ENCODE data around the gene TXNRD1. TPM values are rescaled to one million over a fixed set of nuclear protein-coding genes. Genes with fewer than 3 reads are reported as not detected.
"Not testable (repeated sequence)": the region's sequence is repeated elsewhere in the genome, so short reads cannot be mapped to it uniquely, and the experiment has no call there.

The TXNRD1 gene
- 10 to 100 TPM; 51.0 to 77.5 (median 58.8) TPM for polyA plus RNA-seq (ENCODE audit: insufficient read depth in 1 of 5, insufficient read length in 5 of 5, low replicate concordance in 1 of 5)
- long read RNA-seq, donor 1, transcript TXNRD1-205 (15 exons, 3,930 nt) = major isoform, 12 of 23 reads
- long read RNA-seq, donor 1, partial matches to known transcripts = 11 of 23 reads
- long read RNA-seq, donor 1, other reads (novel, unspliced or antisense) = 0 of 23 reads
- long read RNA-seq, donor 2, transcript TXNRD1-205 (15 exons, 3,930 nt) = major isoform, 8 of 8 reads
- long read RNA-seq, donor 2, partial matches to known transcripts = 0 of 8 reads
- long read RNA-seq, donor 2, other reads (novel, unspliced or antisense) = 0 of 8 reads
- long read RNA-seq, donor 3, partial matches to known transcripts = 0 of 4 reads
- long read RNA-seq, donor 3, other reads (novel, unspliced or antisense) = 0 of 4 reads
- long read RNA-seq, donor 4, partial matches to known transcripts = 0 of 3 reads
- long read RNA-seq, donor 4, other reads (novel, unspliced or antisense) = 0 of 3 reads
- long read RNA-seq, donor 5, transcript TXNRD1-205 (15 exons, 3,930 nt) = major isoform, 7 of 9 reads
- long read RNA-seq, donor 5, partial matches to known transcripts = 0 of 9 reads
- long read RNA-seq, donor 5, other reads (novel, unspliced or antisense) = 0 of 9 reads
- long read RNA-seq, donor 6, transcript TXNRD1-205 (15 exons, 3,930 nt) = major isoform, 7 of 32 reads
- long read RNA-seq, donor 6, partial matches to known transcripts = 22 of 32 reads
- long read RNA-seq, donor 6, other reads (novel, unspliced or antisense) = 0 of 32 reads
- long read RNA-seq, donor 7, partial matches to known transcripts = 0 of 3 reads
- long read RNA-seq, donor 7, other reads (novel, unspliced or antisense) = 0 of 3 reads
- long read RNA-seq, donor 8, transcript TXNRD1-205 (15 exons, 3,930 nt) = major isoform, 5 of 6 reads
- long read RNA-seq, donor 8, partial matches to known transcripts = 0 of 6 reads
- long read RNA-seq, donor 8, other reads (novel, unspliced or antisense) = 0 of 6 reads

DNA sequence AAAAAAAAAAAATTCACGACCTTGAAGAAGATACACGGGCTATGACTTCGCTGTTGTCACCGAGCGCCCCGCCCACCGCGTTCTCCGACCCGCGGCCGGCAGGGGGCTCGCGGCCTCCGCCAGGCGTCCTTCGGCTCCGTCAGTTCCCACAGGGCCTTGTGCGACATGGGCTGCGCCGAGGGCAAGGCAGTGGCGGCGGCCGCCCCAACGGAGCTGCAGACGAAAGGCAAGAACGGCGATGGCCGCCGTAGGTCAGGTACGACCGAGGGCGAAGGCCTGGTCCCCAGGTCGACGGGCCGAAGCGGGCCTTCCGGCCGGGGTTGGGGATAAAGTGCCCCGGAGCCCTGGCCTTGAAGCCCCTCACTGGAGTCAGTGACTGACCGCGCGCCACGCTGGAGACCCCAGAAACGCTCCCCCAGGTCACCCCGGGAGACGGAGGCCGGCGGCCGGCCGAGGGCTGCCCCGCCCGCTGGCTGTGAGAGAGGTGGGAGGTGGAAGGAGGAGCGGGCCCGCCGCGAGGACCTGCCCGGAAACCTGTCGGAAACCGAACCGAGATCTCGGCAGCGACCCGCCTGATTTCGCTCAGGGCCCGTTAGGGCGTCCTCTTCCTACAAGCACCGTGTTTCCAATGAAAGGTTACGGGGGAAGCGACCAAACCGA is at the start of gene TXNRD1:
Gene TXNRD1, plus strand, starts transcription at position 142 of the 660 bp plus-strand sequence. Its CDS starts 24 bp downstream, at position 166.
- peak; percentile 76 to 79 for DNase-seq

DNA sequence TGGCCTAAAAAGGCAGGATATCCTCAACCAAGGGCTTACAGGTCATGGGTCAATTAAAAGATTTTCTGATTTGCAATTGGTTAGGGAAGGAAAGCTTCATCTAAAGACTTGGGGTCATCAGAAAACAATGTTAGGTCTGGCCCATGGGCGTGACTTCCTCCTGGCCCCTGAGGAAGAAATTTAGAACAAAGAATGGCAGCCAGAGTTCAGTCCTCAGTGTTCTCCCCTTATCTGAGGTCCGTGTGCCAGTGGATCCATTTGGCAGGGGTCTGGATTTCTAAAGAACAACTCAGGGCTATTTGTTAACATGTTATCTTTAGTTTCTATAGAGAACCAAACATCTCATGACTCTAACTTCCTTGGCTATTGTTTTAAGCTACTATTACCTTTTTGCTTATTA is 49.8 kb upstream of the TXNRD1 start:
- DNase-seq = no peak

DNA sequence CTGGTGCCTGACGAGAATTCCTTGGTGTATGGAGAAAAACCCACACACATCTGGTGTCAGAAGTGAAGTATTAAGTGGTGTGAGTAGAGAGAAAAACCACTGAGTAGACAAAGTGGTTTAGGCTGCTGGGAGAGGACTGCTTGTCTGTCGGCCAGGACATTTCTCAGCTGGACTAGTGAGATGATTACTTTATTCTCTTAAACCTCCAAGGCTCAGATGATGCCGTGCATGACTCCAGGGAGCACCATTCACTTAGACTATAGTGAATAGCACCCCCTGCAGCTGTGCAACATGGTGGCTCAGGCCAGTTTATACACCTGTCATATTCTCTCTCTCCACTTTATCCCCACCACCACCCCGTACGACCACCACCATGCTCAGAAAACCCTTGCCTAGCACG is 49.1 kb upstream of the TXNRD1 start:
- DNase-seq = no peak

DNA sequence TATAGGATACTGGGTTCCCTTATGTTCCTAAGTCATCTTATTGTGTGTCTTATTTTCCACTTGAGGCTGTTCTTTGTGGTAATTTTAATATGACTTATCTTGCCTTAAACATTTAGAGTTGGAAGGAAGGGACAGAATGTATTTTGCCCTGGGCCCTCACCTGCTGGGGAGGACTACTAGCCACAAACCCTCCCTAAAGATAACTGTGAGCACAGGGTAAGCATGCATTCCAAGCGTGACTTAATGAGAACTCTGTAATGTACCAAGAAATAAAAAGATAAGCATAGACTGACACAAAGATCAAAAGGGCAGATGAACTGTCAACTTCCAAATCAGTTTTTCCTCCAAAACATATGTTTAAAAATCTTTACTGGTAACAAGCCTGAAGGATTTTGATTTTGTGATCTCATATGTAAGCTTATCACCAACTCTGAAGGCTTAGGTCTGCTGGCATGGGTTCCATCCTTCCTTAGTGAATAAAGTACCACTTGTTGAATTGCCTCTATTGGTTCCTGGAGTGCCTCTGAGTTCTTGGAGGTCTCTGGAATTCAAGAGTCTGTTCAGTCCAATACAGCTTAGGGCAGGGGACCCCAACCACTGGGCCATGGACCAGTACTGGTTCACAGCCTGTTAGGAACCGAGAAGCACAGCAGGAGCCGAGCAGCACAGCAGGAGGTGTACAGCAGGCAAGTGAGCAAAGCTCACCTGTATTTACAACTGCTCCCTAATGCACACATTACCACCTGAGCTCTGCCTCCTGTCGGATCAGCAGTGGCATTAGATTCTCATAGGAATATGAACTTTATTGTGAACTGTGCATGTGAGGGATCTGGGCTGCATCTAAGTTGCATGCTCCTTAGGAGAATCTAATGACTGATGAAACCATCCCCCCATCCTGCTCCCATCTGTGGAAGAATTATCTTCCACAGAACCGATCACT is 47.8 kb upstream of the TXNRD1 start:
- no peak for DNase-seq

DNA sequence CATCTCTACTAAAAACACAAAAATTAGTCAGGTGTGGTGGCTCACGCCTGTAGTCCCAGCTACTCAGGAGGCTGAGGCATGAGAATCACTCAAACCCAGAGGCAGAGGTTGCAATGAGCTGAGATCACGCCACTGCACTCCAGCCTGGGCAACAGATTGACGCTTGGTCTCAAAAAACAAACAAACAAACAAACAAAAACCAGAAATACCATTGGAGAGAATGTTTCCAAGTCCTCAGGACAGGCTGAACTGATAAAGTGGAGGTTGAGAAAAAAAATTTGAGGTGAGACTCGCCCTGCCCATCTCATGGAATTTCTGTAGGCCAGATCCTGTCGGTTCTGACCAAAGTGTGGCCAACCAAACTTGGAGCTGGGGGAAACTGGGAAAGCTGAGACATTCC is 47.0 kb upstream of the TXNRD1 start:
- DNase-seq = no peak

DNA sequence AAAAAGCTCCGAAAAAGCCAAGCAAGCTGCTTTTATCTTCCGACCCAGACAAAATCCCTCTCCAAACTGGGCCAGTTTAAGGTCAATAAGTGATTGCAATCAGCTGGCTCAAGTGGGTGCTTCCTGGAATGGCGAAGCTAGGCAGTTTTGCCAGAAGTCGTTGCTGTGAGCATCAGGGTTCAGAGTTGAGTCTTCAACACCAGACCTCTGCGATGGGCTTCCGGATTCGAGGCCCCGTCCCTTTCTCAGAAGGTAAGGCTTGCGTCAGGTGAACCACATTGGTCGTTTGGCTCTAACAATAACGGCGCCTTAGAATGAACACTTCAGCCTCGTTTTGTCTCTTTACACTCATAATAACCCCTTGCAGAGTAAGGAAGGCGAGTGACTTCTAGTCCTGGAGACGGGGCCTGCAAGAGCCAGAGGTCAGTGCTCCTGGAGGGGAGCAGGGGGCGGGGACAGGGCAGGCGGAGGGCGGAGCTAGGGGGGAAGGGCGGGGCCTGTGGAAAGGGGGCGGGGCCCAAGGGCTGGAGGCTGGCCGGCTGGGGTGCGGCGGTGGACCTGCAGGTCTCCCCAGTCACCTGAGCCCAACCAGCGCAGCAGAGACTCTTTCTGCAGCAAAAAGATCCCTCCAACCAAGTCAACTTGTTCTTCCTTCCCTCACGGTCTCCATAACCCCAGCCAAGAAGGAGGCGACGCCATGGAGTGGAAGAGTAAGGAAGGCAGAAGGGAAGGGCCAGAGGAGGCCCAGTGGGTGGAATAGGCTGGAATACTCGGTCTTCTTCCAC is 43.6 kb upstream of the TXNRD1 start:
- DNase-seq = no peak

DNA sequence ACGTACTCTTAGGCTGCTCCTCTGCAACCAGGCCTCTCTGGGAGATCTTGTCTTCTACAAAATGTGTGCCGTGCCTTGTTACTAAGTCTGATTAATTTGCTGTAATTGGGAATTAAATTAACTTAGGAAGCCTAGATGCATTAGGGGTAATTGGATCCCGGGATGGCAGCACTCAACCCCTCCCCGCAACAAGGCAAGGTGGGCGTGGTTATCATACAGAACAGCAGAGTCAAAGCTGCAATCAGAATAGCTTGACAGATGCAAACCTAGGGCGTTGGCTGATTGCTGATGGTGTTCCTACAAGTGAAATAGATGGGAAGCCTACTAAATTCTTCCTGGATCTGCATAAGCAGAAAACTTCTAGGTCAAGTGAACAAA is 43.0 kb upstream of the TXNRD1 start:
- DNase-seq = no peak

DNA sequence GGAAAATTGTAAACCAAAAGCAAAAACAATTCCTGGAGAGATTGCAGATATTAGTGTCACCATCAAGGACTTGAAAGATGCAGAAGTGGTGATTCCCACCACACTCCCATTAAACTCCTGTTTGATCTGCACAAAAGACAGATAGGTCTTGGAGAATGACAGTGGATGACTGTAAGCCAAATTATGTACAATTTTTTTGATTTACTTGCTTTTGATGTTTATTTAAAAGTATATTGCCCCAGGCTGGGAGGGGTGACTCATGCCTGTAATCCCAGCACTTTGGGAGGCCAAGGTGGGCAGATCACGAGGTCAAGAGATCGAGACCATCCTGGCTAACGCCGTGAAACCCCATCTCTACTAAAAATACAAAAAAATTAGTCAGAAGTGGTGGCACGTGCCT is 41.8 kb upstream of the TXNRD1 start:
- DNase-seq = not testable (repeated sequence)

DNA sequence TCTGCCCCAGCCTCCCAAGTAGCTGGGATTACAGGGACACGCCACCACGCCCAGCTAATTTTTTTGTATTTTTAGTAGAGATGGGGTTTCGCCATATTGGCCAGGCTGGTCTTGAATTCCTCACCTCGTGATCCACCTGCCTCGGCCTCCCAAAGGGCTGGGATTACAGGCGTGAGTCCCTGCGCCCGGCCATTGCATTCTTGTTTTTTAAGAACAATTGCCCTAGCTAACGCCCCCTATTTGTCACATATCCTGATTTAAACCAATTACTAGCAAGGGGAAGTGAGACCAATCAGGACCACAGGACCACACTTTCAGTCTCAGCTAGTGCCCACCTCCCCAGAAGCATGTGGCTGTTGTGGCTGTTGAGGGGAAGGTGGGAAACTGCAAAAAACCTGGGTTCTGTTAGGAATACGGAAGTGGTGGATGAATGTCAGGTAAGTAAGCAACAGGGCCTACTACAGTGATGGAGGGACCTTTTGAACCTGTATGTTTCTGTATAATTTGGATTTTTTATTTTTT is 39.8 kb upstream of the TXNRD1 start:
- no peak for DNase-seq

DNA sequence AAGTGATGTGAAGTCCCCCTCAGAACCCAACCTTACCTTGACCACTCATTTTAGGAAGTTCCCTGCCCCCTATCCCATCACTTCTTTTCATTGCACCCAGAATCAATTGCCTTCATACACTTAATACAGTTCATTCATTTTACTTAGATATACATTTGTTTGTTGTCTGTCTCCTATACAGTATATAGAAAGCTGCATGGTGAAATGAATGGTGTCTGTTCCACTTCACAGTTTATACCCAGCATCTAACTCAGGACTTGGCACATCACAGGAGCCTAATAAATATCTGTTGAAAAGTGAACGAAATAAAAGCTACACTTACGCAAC is 38.3 kb upstream of the TXNRD1 start:
- DNase-seq = no peak

DNA sequence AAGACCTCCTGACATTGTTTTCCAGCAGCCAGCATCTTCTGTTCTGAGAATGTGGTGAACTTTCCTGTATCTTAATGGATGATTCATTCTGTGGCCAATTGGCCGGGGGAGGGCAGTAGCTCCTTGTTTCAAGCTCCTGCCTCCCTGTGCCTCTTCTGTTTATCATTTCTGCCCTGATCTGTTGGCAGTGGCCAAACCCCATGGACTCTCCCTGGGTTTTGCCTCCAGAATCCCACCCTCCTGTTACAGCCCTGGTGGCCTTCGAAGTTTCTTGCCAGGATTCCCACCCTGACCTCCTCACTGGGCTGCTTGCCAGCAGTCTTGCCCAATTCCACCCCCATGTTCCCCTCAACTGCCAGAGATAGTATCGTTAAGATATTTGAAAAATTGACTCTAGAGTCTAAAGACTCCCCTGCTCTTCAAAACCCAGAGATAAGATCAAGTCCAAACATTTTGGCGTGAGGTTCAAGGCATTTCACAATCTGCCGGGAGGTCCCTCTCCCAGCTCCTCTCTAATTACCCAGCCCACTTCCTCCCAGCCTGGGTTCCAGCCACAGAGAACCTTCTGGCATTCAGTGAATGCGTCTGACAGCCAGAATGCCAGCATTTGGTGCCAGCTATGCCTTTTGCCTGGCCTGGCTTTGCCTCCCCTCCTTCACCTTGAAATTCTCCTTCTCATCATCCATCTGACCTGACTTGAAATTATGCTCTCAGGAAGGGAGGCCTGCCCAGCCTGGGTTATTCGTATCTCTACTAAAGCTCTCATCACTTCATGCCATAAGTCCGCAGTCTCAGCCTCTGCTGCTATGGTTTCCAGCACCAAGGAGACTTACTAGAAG is 37.7 kb upstream of the TXNRD1 start:
- DNase-seq = peak; percentile 71 to 76

DNA sequence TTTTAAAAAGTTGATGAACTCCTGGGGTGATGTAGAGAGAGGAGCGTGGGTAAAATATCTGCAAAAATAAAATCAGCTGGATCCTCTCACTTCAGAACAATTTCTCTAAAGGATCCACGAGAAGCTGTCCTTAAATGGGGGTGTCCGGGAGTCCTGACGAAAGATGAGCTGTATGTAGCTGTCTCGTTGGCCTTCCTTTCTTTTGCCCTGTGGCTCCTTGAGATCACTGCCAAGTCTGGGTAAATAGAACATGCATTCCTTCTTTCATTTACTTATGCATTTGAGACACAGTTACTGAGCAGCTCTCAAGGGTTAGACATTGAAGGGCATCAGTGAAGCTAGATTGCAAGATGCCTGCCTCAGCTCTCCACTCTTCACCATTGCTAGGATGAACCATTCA is 35.2 kb upstream of the TXNRD1 start:
- no peak for DNase-seq

DNA sequence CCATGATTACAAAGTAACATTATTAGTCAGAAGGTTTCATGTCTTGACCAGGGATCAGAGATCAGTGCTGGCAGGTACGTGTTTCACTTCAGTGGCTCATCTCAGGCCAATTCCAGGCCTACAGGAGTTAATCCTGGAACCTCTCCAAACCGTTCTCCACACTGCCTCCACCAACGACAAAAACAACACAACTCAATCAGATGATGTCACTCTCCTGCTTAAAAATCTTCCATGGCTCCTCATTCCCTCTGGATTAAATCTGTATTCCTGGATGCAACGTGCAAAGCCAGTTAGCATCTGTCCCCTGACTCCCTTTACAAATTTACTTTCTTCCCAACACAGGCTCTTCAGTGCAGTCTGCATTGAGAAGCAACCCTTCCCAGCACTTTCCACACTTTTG is 34.3 kb upstream of the TXNRD1 start:
- DNase-seq = no peak

DNA sequence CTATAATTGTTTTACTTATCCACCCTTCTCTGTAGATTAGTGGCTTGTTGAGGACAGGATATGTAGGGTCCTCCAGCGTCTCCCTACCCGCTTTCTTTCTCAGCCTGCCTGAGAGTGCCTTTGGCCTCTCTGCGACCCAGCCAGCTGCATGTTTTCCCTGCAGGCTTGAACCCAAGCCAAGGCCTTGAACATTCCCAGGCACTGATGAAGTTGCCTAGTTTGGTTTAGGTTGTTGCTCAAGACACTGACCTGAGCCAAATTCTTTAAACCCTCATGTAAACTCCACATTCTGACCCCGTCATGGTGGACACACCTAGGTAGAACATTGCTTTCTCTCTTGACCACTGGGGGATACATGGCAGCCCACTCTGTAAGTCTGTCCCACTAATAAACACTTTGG is 33.4 kb upstream of the TXNRD1 start:
- peak in 1 of 2 donors; percentile 31 for DNase-seq

DNA sequence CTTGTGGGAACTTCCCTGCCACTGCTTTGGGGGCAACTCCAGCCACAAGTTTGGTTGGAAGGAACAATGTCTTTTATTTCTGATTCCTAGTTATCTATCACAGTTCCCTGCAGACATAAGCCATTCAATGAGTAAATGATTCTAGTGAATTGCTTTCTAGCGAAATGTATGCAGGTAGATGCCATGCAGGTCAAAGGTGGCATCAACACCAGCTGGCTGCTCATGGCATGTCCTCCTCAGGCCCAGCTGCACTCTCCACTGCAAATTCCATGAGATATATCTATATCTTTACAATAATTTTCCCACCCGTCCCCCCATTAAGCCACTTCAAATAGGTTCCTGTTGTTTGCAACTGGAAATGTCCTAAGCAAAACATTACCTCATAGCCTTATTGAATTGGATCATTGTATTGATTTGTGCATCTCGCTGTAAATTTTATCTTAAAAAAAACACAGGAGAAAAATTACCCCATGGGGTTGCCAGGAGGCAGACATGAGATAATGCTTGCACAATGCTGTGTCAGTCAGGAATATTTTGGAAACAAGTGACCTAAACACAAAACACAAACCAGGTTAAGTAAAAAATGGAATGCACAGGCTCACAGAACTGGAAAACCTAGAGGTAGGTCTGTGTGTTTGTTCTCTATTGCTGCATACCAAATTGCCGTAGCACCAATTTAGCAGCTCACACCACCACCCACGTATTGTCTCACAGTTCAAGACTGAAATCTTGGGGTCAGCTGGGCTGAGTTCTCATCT is 32.8 kb upstream of the TXNRD1 start:
- no peak for DNase-seq

DNA sequence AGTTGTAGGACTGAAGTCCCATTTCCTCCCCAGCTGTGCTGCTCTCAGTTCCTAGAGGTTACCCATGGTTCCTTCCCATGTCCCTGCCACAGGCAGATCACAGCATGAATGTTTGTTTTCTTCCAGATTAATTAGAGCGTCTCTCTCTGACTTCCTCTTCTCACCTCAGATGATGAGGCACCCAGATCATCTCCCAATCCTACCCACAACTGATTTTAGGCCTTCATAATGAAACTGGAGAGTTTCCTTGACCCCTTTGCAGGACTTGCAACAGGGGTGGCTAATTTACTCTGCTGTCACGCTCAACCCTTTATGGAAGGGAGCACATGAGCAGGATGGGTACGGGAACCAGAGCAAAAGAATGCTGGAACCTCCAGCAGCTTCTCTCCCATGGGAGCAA is 32.1 kb upstream of the TXNRD1 start:
- no peak for DNase-seq

DNA sequence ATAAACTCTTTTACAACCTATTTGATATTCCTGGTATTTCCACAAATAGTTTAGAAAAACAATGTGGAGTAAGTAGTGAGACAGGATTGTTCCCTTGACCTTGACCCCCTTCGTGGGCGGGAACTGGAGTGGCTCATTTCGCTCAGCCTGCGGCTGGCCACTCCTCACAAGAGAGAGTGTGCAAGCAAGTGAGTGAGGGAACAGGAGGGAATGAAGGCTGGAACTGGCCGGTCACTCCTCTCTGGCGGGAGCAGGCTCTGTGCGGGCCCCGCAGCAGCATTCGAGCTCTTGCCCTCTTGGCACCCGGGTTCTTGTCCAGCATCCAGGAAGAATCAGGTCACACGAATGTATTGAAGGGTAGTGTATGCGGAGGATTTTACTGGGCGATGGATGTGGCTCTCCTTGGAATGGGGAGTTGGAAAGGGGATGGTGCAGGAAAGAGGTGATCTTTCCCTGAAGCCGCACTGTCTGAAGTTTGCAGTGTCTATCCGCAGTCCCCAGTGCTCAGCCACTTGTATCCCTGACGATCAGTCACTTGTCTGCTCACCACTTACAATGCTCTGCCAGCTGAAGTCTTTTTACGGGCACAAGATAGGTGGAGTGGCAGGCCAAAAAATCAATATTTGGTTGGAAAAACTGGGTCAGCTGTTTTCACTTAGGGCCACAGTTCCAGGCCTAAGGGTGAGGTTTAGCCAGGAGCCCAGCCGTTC is 28.0 kb upstream of the TXNRD1 start:
- DNase-seq = no peak

DNA sequence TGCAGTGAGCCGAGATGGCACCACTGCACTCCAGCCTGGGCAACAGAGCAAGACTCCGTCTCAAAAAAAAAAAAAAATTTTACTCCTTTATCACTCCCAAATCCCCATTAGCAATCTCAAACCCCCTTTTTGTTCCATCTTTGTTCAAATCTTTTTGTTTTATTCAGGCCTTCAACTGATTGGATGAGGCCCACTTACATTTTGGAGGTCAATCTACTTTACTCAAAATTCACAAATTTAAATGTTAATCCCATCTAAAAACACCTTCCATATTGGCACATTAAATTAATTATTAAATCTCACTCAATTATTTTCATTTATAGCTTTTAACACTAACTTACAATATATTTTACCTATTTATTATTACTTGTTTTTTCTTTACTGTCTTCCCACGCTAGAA is 27.0 kb upstream of the TXNRD1 start:
- no peak for DNase-seq
